Smooth muscle cell (in vitro differentiated cells): Measurements from ENCODE around the gene MATN1. TPM values are rescaled to one million over a fixed set of nuclear protein-coding genes. Genes with fewer than 3 reads are reported as not detected.

ENCODE experiments used
- DNase-seq: peaks from one replicate; lab custom pipeline; 2025; ENCODE audit not compliant: unreplicated experiment; lab: John Stamatoyannopoulos, UW
- H2AFZ ChIP-seq: fragments of 200-600 bp; sonication (generic); 2 replicates; pipeline ENCODE4 v1.6.0; 2016; ENCODE audit warnings: antibody characterized with exemption, low read depth, mild to moderate bottlenecking
- H3F3A ChIP-seq: fragments of 200-600 bp; sonication (generic); 2 replicates; pipeline ENCODE4 v1.6.0; 2017; ENCODE audit warnings: antibody characterized with exemption, low read depth
- H3K27ac ChIP-seq: fragments of 200-600 bp; sonication (generic); 2 replicates; pipeline ENCODE4 v1.5.1; 2016; ENCODE audit warnings: low read depth, mild to moderate bottlenecking
- H3K27me3 ChIP-seq: fragments of 200-600 bp; sonication (generic); 2 replicates; pipeline ENCODE4 v1.6.1; 2016; ENCODE audit warnings: low read depth, mild to moderate bottlenecking
- H3K36me3 ChIP-seq: fragments of 200-600 bp; sonication (generic); 2 replicates; pipeline ENCODE4 v1.5.1; 2016; ENCODE audit warnings: low read depth
- H3K4me1 ChIP-seq: fragments of 200-600 bp; sonication (generic); 2 replicates; pipeline ENCODE4 v1.5.1; 2016; ENCODE audit warnings: low read depth
- H3K4me2 ChIP-seq: fragments of 200-600 bp; sonication (generic); 2 replicates; pipeline ENCODE4 v1.6.0; 2016; ENCODE audit warnings: mild to moderate bottlenecking
- H3K4me3 ChIP-seq: fragments of 200-600 bp; sonication (generic); 2 replicates; pipeline ENCODE4 v1.5.1; 2016; ENCODE audit warnings: mild to moderate bottlenecking
- H3K79me2 ChIP-seq: fragments of 200-600 bp; sonication (generic); 2 replicates; pipeline ENCODE4 v1.6.0; 2016; ENCODE audit warnings: low read depth, mild to moderate bottlenecking
- H3K9ac ChIP-seq: fragments of 200-600 bp; sonication (generic); 2 replicates; pipeline ENCODE4 v1.6.0; 2016; ENCODE audit warnings: low read depth
- H3K9me3 ChIP-seq: fragments of 200-600 bp; sonication (generic); replicated peaks from 2 replicates; pipeline ENCODE4 v1.5.1; 2016; ENCODE audit warnings: low read depth
- H4K20me1 ChIP-seq: fragments of 200-600 bp; sonication (generic); 2 replicates; pipeline ENCODE4 v1.6.0; 2016; ENCODE audit warnings: low read depth
- WGBS: methylation state at CpG from one replicate; pipeline ENCODE4 v1.1.7; 2016; ENCODE audit warnings: low lambda C conversion rate; 5-methylcytosine and 5-hydroxymethylcytosine counted together
- polyA plus RNA-seq: library from polyadenylated mRNA; unstranded; fragments of >200 nt; fragmentation: Nextera tagmentation; extraction: Ambion mirVana; gene quantifications from 2 replicates; pipeline ENCODE4 v1.2.1, GENCODE V29; 2016
- total RNA-seq: library from RNA; depleted of rRNA; stranded (reverse); fragments of >200 nt; gene quantifications from 2 replicates; pipeline ENCODE4 v1.2.3, GENCODE V29; 2014
- TF ChIP-seq, protein P1 (sequence below): fragments of 200-600 bp; sonication (generic); IDR thresholded peaks from 2 replicates; pipeline ENCODE4 v1.5.1; 2017; ENCODE audit warnings: borderline replicate concordance, mild to moderate bottlenecking, antibody characterized with exemption; ENCODE audit not compliant: insufficient read depth, poor library complexity, severe bottlenecking

MATN1 gene
- total and polyA plus RNA-seq, 2 experiments from 2014 or later, result 0.40 to 2.0 TPM

- Histone ChIP-seq H2AFZ (no peak overlapping the region), H3K27ac (no peak overlapping the region), H3K27me3 (no peaks in the 10 kb centered on the region), H3F3A (no peaks in the 10 kb centered on the region), H3K4me3 (no peak overlapping the region), H3K9me3 (no peaks in the 10 kb centered on the region), H3K4me1 (peaks cover 11% of the 10 kb centered on the region), H3K79me2 (no peaks in the 10 kb centered on the region), H3K4me2 (no peak overlapping the region), H3K9ac (no peak overlapping the region), H3K36me3 (no peaks in the 10 kb centered on the region), H4K20me1 (no peaks in the 10 kb centered on the region)
- TF ChIP-seq, protein P1, sequence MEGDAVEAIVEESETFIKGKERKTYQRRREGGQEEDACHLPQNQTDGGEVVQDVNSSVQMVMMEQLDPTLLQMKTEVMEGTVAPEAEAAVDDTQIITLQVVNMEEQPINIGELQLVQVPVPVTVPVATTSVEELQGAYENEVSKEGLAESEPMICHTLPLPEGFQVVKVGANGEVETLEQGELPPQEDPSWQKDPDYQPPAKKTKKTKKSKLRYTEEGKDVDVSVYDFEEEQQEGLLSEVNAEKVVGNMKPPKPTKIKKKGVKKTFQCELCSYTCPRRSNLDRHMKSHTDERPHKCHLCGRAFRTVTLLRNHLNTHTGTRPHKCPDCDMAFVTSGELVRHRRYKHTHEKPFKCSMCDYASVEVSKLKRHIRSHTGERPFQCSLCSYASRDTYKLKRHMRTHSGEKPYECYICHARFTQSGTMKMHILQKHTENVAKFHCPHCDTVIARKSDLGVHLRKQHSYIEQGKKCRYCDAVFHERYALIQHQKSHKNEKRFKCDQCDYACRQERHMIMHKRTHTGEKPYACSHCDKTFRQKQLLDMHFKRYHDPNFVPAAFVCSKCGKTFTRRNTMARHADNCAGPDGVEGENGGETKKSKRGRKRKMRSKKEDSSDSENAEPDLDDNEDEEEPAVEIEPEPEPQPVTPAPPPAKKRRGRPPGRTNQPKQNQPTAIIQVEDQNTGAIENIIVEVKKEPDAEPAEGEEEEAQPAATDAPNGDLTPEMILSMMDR, result no peak
- WGBS, result 83% methylated on average over 7 of the region's 7 CpGs
- DNase-seq, result no peak
Observed at GRCh38 chr1:30665216-30666010, 58.0 kb downstream of the MATN1 start.

- TF ChIP-seq, protein P1, result no peak
- Histone ChIP-seq H2AFZ (no peak overlapping the region), H3F3A (no peaks in the 10 kb centered on the region), H3K4me2 (no peak overlapping the region), H3K36me3 (no peaks in the 10 kb centered on the region), H3K27ac (no peak overlapping the region), H4K20me1 (no peaks in the 10 kb centered on the region), H3K79me2 (no peaks in the 10 kb centered on the region), H3K4me3 (no peak overlapping the region), H3K9ac (no peak overlapping the region), H3K27me3 (peaks cover 6% of the 10 kb centered on the region), H3K9me3 (no peaks in the 10 kb centered on the region), H3K4me1 (peaks cover 11% of the 10 kb centered on the region)
- 91% methylated on average over 17 of the region's 17 CpGs for WGBS
- DNase-seq, result no peak
Observed at GRCh38 chr1:30664103-30664755, 59.2 kb downstream of the MATN1 start.

- Histone ChIP-seq H3K79me2 (no peaks in the 10 kb centered on the region), H3K27me3 (peaks cover 11% of the 10 kb centered on the region), H3K27ac (no peak overlapping the region), H3K9me3 (no peaks in the 10 kb centered on the region), H3F3A (no peaks in the 10 kb centered on the region), H3K4me2 (no peak overlapping the region), H3K9ac (no peak overlapping the region), H2AFZ (no peak overlapping the region), H3K4me3 (no peak overlapping the region), H3K36me3 (no peaks in the 10 kb centered on the region), H4K20me1 (no peaks in the 10 kb centered on the region), H3K4me1 (peaks cover 11% of the 10 kb centered on the region)
- no peak for DNase-seq
- WGBS, result 61% methylated on average over 13 of the region's 13 CpGs
- TF ChIP-seq, protein P1, result no peak
Observed at GRCh38 chr1:30663596-30664091, 59.7 kb downstream of the MATN1 start.
